ENCODE data around the gene EGLN3. TPM values are rescaled to one million over a fixed set of nuclear protein-coding genes. Genes with fewer than 3 reads are reported as not detected.

The EGLN3 gene
- total RNA-seq, 1 experiment from 2014 or later: 20.0 TPM

- TF ChIP-seq SP1 (CRISPR knock-in tag; conservative IDR thresholded peaks at IDR 0.05) (no peak), TP53 (CRISPR knock-in tag; IDR thresholded peaks at IDR 0.05) (no peak), GTF2I (CRISPR knock-in tag; conservative IDR thresholded peaks at IDR 0.05) (no peak), SMAD3 (CRISPR knock-in tag; IDR thresholded peaks at IDR 0.05; ENCODE audit: borderline replicate concordance) (no peak)
- TF ChIP-seq, protein P1, sequence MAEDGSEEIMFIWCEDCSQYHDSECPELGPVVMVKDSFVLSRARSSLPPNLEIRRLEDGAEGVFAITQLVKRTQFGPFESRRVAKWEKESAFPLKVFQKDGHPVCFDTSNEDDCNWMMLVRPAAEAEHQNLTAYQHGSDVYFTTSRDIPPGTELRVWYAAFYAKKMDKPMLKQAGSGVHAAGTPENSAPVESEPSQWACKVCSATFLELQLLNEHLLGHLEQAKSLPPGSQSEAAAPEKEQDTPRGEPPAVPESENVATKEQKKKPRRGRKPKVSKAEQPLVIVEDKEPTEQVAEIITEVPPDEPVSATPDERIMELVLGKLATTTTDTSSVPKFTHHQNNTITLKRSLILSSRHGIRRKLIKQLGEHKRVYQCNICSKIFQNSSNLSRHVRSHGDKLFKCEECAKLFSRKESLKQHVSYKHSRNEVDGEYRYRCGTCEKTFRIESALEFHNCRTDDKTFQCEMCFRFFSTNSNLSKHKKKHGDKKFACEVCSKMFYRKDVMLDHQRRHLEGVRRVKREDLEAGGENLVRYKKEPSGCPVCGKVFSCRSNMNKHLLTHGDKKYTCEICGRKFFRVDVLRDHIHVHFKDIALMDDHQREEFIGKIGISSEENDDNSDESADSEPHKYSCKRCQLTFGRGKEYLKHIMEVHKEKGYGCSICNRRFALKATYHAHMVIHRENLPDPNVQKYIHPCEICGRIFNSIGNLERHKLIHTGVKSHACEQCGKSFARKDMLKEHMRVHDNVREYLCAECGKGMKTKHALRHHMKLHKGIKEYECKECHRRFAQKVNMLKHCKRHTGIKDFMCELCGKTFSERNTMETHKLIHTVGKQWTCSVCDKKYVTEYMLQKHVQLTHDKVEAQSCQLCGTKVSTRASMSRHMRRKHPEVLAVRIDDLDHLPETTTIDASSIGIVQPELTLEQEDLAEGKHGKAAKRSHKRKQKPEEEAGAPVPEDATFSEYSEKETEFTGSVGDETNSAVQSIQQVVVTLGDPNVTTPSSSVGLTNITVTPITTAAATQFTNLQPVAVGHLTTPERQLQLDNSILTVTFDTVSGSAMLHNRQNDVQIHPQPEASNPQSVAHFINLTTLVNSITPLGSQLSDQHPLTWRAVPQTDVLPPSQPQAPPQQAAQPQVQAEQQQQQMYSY (CRISPR knock-in tag; IDR thresholded peaks at IDR 0.05): no peak
Observed at GRCh38 chr14:33997611-33998010, 46.7 kb upstream of the EGLN3 start (continued).

DNA sequence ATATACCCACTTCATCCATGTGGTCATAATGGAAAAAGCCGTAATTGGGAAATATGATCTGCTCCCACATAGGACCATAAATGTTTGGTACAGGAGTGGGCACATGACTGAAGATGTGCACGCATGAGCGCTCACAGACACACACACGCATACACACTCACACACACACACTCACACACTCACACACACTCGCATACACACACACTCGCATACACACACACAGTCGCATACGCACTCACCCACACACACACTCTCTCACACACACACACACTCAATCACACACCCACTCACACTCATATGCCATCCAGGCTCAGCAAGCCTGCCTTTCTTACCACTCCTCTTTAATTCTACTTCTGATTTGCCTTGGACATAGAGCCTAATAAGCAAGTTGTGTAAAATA lies 45.6 kb upstream of the EGLN3 start:
- TF ChIP-seq ZNF232 (CRISPR knock-in tag; IDR thresholded peaks at IDR 0.05): no peak
- TF ChIP-seq ZBTB43 (CRISPR knock-in tag; IDR thresholded peaks at IDR 0.05): peak; percentile 50; the same call in 1 of the 2 replicates
- no peaks in the 10 kb centered on the region for H3K27me3 Mint-ChIP-seq (ENCODE audit: low read depth)
- ChIA-PET CTCF (no interaction called here), POLR2A (no interaction called here)
- DNase-seq (ENCODE audit: low spot score) (no peak), ATAC-seq (no peak)
- H3K36me3 Mint-ChIP-seq: no peaks in the 10 kb centered on the region
- no peak overlapping the region for H3K27ac Mint-ChIP-seq
- no peaks in the 10 kb centered on the region for H3K4me1 Mint-ChIP-seq
- H3K9me3 Mint-ChIP-seq: no peaks in the 10 kb centered on the region
- no peak overlapping the region for H3K4me3 Mint-ChIP-seq

GRCh38 chr14:33993246-33993645 lies 42.4 kb upstream of the EGLN3 start:
- CTCF ChIA-PET: interaction anchor here (0.6 kb wide), 1 partner anchor 36 kb away, joined by 4 read pairs; no protein-coding TSS in a partner anchor
- Mint-ChIP-seq H3K4me3 (no peak overlapping the region), H3K9me3 (no peaks in the 10 kb centered on the region), H3K27ac (no peak overlapping the region), H3K27me3 (ENCODE audit: low read depth) (no peaks in the 10 kb centered on the region), H3K36me3 (no peaks in the 10 kb centered on the region), H3K4me1 (no peaks in the 10 kb centered on the region)
- DNase-seq (ENCODE audit: low spot score): no peak
- POLR2A ChIA-PET: no interaction called here
- no peak for ATAC-seq
- TF ChIP-seq, protein P2, sequence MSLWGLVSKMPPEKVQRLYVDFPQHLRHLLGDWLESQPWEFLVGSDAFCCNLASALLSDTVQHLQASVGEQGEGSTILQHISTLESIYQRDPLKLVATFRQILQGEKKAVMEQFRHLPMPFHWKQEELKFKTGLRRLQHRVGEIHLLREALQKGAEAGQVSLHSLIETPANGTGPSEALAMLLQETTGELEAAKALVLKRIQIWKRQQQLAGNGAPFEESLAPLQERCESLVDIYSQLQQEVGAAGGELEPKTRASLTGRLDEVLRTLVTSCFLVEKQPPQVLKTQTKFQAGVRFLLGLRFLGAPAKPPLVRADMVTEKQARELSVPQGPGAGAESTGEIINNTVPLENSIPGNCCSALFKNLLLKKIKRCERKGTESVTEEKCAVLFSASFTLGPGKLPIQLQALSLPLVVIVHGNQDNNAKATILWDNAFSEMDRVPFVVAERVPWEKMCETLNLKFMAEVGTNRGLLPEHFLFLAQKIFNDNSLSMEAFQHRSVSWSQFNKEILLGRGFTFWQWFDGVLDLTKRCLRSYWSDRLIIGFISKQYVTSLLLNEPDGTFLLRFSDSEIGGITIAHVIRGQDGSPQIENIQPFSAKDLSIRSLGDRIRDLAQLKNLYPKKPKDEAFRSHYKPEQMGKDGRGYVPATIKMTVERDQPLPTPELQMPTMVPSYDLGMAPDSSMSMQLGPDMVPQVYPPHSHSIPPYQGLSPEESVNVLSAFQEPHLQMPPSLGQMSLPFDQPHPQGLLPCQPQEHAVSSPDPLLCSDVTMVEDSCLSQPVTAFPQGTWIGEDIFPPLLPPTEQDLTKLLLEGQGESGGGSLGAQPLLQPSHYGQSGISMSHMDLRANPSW (CRISPR knock-in tag; conservative IDR thresholded peaks at IDR 0.05; ENCODE audit: low read depth): no peak
- no peak for TF ChIP-seq ZNF138 (CRISPR knock-in tag; conservative IDR thresholded peaks at IDR 0.05)
- TF ChIP-seq PRRX2 (CRISPR knock-in tag; IDR thresholded peaks at IDR 0.05): no peak
- no peak for TF ChIP-seq SMAD3 (CRISPR knock-in tag; IDR thresholded peaks at IDR 0.05; ENCODE audit: borderline replicate concordance)
- TF ChIP-seq, protein P3, sequence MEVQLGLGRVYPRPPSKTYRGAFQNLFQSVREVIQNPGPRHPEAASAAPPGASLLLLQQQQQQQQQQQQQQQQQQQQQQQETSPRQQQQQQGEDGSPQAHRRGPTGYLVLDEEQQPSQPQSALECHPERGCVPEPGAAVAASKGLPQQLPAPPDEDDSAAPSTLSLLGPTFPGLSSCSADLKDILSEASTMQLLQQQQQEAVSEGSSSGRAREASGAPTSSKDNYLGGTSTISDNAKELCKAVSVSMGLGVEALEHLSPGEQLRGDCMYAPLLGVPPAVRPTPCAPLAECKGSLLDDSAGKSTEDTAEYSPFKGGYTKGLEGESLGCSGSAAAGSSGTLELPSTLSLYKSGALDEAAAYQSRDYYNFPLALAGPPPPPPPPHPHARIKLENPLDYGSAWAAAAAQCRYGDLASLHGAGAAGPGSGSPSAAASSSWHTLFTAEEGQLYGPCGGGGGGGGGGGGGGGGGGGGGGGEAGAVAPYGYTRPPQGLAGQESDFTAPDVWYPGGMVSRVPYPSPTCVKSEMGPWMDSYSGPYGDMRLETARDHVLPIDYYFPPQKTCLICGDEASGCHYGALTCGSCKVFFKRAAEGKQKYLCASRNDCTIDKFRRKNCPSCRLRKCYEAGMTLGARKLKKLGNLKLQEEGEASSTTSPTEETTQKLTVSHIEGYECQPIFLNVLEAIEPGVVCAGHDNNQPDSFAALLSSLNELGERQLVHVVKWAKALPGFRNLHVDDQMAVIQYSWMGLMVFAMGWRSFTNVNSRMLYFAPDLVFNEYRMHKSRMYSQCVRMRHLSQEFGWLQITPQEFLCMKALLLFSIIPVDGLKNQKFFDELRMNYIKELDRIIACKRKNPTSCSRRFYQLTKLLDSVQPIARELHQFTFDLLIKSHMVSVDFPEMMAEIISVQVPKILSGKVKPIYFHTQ (CRISPR knock-in tag; IDR thresholded peaks at IDR 0.05): no peak
- TF ChIP-seq, protein P4, sequence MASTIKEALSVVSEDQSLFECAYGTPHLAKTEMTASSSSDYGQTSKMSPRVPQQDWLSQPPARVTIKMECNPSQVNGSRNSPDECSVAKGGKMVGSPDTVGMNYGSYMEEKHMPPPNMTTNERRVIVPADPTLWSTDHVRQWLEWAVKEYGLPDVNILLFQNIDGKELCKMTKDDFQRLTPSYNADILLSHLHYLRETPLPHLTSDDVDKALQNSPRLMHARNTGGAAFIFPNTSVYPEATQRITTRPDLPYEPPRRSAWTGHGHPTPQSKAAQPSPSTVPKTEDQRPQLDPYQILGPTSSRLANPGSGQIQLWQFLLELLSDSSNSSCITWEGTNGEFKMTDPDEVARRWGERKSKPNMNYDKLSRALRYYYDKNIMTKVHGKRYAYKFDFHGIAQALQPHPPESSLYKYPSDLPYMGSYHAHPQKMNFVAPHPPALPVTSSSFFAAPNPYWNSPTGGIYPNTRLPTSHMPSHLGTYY (CRISPR knock-in tag; IDR thresholded peaks at IDR 0.05): no peak
- no peak for TF ChIP-seq TEAD4 (CRISPR knock-in tag; IDR thresholded peaks at IDR 0.05)
- TF ChIP-seq, protein P5, sequence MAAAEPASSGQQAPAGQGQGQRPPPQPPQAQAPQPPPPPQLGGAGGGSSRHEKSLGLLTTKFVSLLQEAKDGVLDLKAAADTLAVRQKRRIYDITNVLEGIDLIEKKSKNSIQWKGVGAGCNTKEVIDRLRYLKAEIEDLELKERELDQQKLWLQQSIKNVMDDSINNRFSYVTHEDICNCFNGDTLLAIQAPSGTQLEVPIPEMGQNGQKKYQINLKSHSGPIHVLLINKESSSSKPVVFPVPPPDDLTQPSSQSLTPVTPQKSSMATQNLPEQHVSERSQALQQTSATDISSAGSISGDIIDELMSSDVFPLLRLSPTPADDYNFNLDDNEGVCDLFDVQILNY (CRISPR knock-in tag; IDR thresholded peaks at IDR 0.05): no peak
- TF ChIP-seq, protein P6, sequence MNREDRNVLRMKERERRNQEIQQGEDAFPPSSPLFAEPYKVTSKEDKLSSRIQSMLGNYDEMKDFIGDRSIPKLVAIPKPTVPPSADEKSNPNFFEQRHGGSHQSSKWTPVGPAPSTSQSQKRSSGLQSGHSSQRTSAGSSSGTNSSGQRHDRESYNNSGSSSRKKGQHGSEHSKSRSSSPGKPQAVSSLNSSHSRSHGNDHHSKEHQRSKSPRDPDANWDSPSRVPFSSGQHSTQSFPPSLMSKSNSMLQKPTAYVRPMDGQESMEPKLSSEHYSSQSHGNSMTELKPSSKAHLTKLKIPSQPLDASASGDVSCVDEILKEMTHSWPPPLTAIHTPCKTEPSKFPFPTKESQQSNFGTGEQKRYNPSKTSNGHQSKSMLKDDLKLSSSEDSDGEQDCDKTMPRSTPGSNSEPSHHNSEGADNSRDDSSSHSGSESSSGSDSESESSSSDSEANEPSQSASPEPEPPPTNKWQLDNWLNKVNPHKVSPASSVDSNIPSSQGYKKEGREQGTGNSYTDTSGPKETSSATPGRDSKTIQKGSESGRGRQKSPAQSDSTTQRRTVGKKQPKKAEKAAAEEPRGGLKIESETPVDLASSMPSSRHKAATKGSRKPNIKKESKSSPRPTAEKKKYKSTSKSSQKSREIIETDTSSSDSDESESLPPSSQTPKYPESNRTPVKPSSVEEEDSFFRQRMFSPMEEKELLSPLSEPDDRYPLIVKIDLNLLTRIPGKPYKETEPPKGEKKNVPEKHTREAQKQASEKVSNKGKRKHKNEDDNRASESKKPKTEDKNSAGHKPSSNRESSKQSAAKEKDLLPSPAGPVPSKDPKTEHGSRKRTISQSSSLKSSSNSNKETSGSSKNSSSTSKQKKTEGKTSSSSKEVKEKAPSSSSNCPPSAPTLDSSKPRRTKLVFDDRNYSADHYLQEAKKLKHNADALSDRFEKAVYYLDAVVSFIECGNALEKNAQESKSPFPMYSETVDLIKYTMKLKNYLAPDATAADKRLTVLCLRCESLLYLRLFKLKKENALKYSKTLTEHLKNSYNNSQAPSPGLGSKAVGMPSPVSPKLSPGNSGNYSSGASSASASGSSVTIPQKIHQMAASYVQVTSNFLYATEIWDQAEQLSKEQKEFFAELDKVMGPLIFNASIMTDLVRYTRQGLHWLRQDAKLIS (CRISPR knock-in tag; IDR thresholded peaks at IDR 0.05; ENCODE audit: borderline replicate concordance): no peak
- TF ChIP-seq NR3C1 (CRISPR knock-in tag; conservative IDR thresholded peaks at IDR 0.05; ENCODE audit: low read depth): no peak
- no peak for TF ChIP-seq MXD4 (CRISPR knock-in tag; IDR thresholded peaks at IDR 0.05; ENCODE audit: borderline replicate concordance)
